SU-DHL-6 (cell line): Measurements from ENCODE around the gene TOR1AIP1.

Experiments
- H2AFZ ChIP-seq: fragments of 200-600 bp; sonication (generic); 2 replicates; pipeline ENCODE4 v1.6.1; 2014; ENCODE audit warnings: low read depth, mild to moderate bottlenecking, moderate library complexity, mixed read lengths, antibody characterized with exemption, low read length; ENCODE audit not compliant: severe bottlenecking
- H3F3A ChIP-seq: fragments of 200-600 bp; shearing (Covaris generic); 2 replicates; pipeline ENCODE4 v1.6.0; 2016; ENCODE audit warnings: antibody characterized with exemption, mild to moderate bottlenecking; ENCODE audit not compliant: insufficient read depth
- H3K27ac ChIP-seq: fragments of 200-600 bp; sonication (generic); 2 replicates; pipeline ENCODE4 v1.5.1; 2016; ENCODE audit warnings: low read depth, mild to moderate bottlenecking, low read length, moderate library complexity, mixed read lengths
- H3K27me3 ChIP-seq: fragments of 200-600 bp; sonication (generic), shearing (Covaris generic); 2 replicates; pipeline ENCODE4 v1.6.0; 2014; ENCODE audit warnings: mild to moderate bottlenecking, low read length
- H3K36me3 ChIP-seq: fragments of 200-600 bp; sonication (generic); 2 replicates; pipeline ENCODE4 v1.6.1; 2014; ENCODE audit warnings: mild to moderate bottlenecking, low read length, mixed read lengths
- H3K4me2 ChIP-seq: fragments of 300-600, 200-600 bp; shearing (Covaris generic), sonication (generic); 2 replicates; pipeline ENCODE4 v1.6.0; 2014; ENCODE audit warnings: low read length, low read depth, mild to moderate bottlenecking; ENCODE audit not compliant: poor library complexity, severe bottlenecking
- H3K4me3 ChIP-seq: fragments of 200-600 bp; sonication (generic); 2 replicates; pipeline ENCODE4 v1.5.1; 2014; ENCODE audit warnings: antibody characterized with exemption, low read length, mild to moderate bottlenecking, mixed read lengths; ENCODE audit not compliant: insufficient read depth, poor library complexity, severe bottlenecking
- H3K79me2 ChIP-seq: fragments of 200-600 bp; sonication (generic); 2 replicates; pipeline ENCODE4 v1.6.1; 2014; ENCODE audit warnings: mild to moderate bottlenecking, low read length, moderate library complexity; ENCODE audit not compliant: insufficient read depth
- H3K9ac ChIP-seq: fragments of 200-600 bp; sonication (generic); 2 replicates; pipeline ENCODE4 v1.7.0; 2014; ENCODE audit warnings: mild to moderate bottlenecking, low read length
- H3K9me2 ChIP-seq: fragments of 200-600 bp; sonication (generic); replicated peaks from 2 replicates; pipeline ENCODE4 v1.6.1; 2014; ENCODE audit warnings: low read length; ENCODE audit not compliant: insufficient read depth
- H3K9me3 ChIP-seq: fragments of 200-600 bp; sonication (generic); 2 replicates; pipeline ENCODE4 v1.6.1; 2014; ENCODE audit warnings: low read length, mixed read lengths; ENCODE audit not compliant: insufficient read depth
- H4K20me1 ChIP-seq: fragments of 200-600 bp; sonication (generic); 2 replicates; pipeline ENCODE4 v1.6.1; 2014; ENCODE audit warnings: low read depth, mild to moderate bottlenecking, antibody characterized with exemption, low read length, moderate library complexity, mixed read lengths
- EZH2phosphoT487 ChIP-seq: fragments of 200-600 bp; sonication (generic), shearing (Covaris generic); conservative IDR thresholded peaks from 2 replicates; pipeline ENCODE4 v1.6.1; 2018; ENCODE audit warnings: mild to moderate bottlenecking, antibody characterized with exemption, low read length, moderate library complexity, mixed read lengths
- TF ChIP-seq, protein P1 (sequence below): fragments of 200-600 bp; sonication (generic); IDR thresholded peaks from one replicate; pipeline ENCODE4 v1.5.1; 2017; ENCODE audit warnings: antibody characterized with exemption, mild to moderate bottlenecking, low read length, moderate library complexity; ENCODE audit not compliant: insufficient read depth, poor library complexity, severe bottlenecking

The TOR1AIP1 gene

GRCh38 chr1:179952186-179952585, 70.1 kb downstream of the TOR1AIP1 start:
- H3K27ac ChIP-seq, result no peak overlapping the region
- H3K9ac ChIP-seq, result no peak overlapping the region
- no peaks in the 10 kb centered on the region for H3K27me3 ChIP-seq
- TF ChIP-seq, protein P1, sequence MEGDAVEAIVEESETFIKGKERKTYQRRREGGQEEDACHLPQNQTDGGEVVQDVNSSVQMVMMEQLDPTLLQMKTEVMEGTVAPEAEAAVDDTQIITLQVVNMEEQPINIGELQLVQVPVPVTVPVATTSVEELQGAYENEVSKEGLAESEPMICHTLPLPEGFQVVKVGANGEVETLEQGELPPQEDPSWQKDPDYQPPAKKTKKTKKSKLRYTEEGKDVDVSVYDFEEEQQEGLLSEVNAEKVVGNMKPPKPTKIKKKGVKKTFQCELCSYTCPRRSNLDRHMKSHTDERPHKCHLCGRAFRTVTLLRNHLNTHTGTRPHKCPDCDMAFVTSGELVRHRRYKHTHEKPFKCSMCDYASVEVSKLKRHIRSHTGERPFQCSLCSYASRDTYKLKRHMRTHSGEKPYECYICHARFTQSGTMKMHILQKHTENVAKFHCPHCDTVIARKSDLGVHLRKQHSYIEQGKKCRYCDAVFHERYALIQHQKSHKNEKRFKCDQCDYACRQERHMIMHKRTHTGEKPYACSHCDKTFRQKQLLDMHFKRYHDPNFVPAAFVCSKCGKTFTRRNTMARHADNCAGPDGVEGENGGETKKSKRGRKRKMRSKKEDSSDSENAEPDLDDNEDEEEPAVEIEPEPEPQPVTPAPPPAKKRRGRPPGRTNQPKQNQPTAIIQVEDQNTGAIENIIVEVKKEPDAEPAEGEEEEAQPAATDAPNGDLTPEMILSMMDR, result no peak
- no peak for TF ChIP-seq EZH2phosphoT487
- H3K4me2 ChIP-seq, result peak overlapping the region; percentile 25
- H3K9me2 ChIP-seq, result no peaks in the 10 kb centered on the region
- peak overlapping the region; percentile 52 for H2AFZ ChIP-seq
- no peaks in the 10 kb centered on the region for H3K9me3 ChIP-seq
- no peaks in the 10 kb centered on the region for H3K36me3 ChIP-seq
- no peak overlapping the region for H3K4me3 ChIP-seq
- H3K79me2 ChIP-seq, result peaks cover 25% of the 10 kb centered on the region
- H4K20me1 ChIP-seq, result peaks cover 3% of the 10 kb centered on the region; the same call in 1 of the 2 replicates
- peaks cover 4% of the 10 kb centered on the region; the same call in 1 of the 2 replicates for H3F3A ChIP-seq

DNA sequence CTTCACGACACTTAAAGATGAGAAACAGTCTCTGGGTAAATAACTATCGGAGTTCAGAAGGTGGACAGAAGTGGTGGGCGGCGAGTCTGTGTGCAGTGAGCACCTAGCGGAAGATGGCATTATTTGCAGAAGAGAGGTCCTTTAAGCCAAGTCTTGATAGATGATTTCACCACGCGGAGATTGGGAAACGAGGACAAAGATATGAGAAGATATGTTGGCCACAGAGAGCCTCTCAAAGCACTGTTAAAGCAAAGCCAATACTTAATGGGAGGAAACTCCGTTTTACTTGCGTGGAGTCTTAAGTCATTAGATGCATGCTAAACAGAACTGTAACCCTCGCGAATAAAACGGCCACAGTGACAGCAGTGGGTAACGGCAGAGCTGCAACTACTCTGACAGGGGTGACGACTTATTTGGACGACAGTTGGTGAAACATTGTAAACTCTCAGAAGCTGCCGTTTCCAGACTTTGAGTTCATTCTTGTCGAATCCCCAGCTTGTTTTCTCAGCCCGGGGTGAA, 71.9 kb downstream of the TOR1AIP1 start:
- peaks cover 11% of the 10 kb centered on the region for H4K20me1 ChIP-seq
- peaks cover 14% of the 10 kb centered on the region for H3F3A ChIP-seq
- peak overlapping the region; percentile 87 for H3K9ac ChIP-seq
- peak overlapping the region; percentile 89 for H3K27ac ChIP-seq
- no peaks in the 10 kb centered on the region for H3K27me3 ChIP-seq
- no peak for TF ChIP-seq EZH2phosphoT487
- TF ChIP-seq, protein P1, result peak; percentile 26
- H3K4me3 ChIP-seq, result peak overlapping the region; percentile 65
- peaks cover 44% of the 10 kb centered on the region for H3K79me2 ChIP-seq
- no peaks in the 10 kb centered on the region for H3K36me3 ChIP-seq
- no peaks in the 10 kb centered on the region for H3K9me2 ChIP-seq
- peak overlapping the region; percentile 91 for H3K4me2 ChIP-seq
- H2AFZ ChIP-seq, result peak overlapping the region; percentile 92
- no peaks in the 10 kb centered on the region for H3K9me3 ChIP-seq

- Histone ChIP-seq H3K4me2 (peak within 1 kb of the TSS; percentile 91), H3K27ac (peak within 1 kb of the TSS; percentile 89), H3K79me2 (peaks cover 49% of the 10 kb centered on the region), H3K9me2 (no peaks in the 10 kb centered on the region), H2AFZ (peak within 1 kb of the TSS; percentile 92), H3K9me3 (no peaks in the 10 kb centered on the region), H4K20me1 (peaks cover 11% of the 10 kb centered on the region), H3F3A (peaks cover 14% of the 10 kb centered on the region), H3K9ac (peak within 1 kb of the TSS; percentile 87), H3K36me3 (no peaks in the 10 kb centered on the region), H3K4me3 (peak within 1 kb of the TSS; percentile 86), H3K27me3 (no peaks in the 10 kb centered on the region)
- TF ChIP-seq, protein P1, result no peak
- TF ChIP-seq EZH2phosphoT487, result no peak
These were observed 72.6 kb downstream of the TOR1AIP1 start, which contains the start of gene CEP350 for GRCh38 chr1:179954493-179955286. CEP350 (plus strand) TSS chr1:179954810; CDS start chr1:179986182, 31,372 bp downstream.
